Right ventricle myocardium superior (tissue), 1 donor: ENCODE results near the gene PRSS57. TPM values are rescaled to one million over a fixed set of nuclear protein-coding genes. Genes with fewer than 3 reads are reported as not detected.
A peak's percentile ranks its signal among the peaks of the same experiment; 100 is the strongest.

Experiments
- ATAC-seq: fragments of 200-7000 bp; cut with Tn5 transposase; one replicate; pipeline ENCODE4 v1.9.1; 2020; ENCODE audit warnings: mild to moderate bottlenecking; ENCODE audit not compliant: poor library complexity
- DNase-seq: peaks from one replicate; pipeline ENCODE4 v3.0.0-alpha.2; 2020
- intact Hi-C: fragments of 100-400 bp; cut with DNase I; formaldehyde crosslinking; loops from one replicate; pipeline ENCODE4 v1.11.2; 2022
- total RNA-seq: library from RNA; stranded (reverse); fragmentation: NEBNext Ultra II Directional; extraction: Animal tissue kit (Norgen Biotek cat#: 25700); gene quantifications from one replicate; pipeline ENCODE4 v1.2.1, GENCODE V29; 2021
- donor health status: DM: no; HTN: yes; CAD: no; lungs with severe emphysema.

PRSS57 gene
- total RNA-seq, 1 donor from 2014 or later: not detected

- ATAC-seq (no peak), DNase-seq (peak; percentile 79)
- intact Hi-C loops: no loop called here
These were observed 36.1 kb downstream of the PRSS57 start for GRCh38 chr19:658916-659839.

- ATAC-seq (no peak), DNase-seq (no peak)
- intact Hi-C loops: no loop called here
These were observed 37.0 kb downstream of the PRSS57 start for GRCh38 chr19:658059-658839.

DNA sequence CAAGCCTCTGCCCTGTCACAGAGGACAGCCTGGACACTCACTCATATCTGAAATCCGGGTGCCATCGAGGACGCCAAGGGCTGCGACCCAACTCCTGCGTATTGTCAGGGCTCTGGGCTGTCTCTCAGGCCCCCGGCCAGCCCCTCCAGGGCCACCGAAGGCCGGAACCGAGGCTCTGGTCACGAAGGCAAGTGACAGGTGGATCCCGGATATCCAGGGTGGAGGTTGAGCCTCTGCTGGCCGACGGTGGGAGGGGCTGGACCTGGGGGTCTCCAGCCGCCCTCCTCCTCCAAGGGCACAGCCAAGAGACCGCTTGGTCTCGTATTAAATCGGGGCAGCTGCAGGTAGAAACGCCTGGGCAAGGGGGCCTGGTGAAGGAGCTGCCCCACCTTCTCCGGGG lies 37.6 kb downstream of the PRSS57 start:
- intact Hi-C loops: no loop called here
- DNase-seq: no peak

GRCh38 chr19:656751-657559 lies 38.3 kb downstream of the PRSS57 start:
- DNase-seq (no peak), ATAC-seq (no peak)
- intact Hi-C loops: no loop called here

More for the DNA sequence above, 37.6 kb downstream of the PRSS57 start:
- no peak for ATAC-seq

GRCh38 chr19:655691-656090 lies 39.6 kb downstream of the PRSS57 start:
- DNase-seq (no peak), ATAC-seq (no peak)
- intact Hi-C loops: no loop called here

GRCh38 chr19:653425-653824 lies 41.8 kb downstream of the PRSS57 start:
- no peak for ATAC-seq
- no peak for DNase-seq
- intact Hi-C loops: no loop called here

- intact Hi-C loops: no loop called here
- ATAC-seq: no peak
- DNase-seq: no peak
These were observed 42.5 kb downstream of the PRSS57 start for GRCh38 chr19:652467-653389.

GRCh38 chr19:651991-652390 lies 43.3 kb downstream of the PRSS57 start:
- DNase-seq (no peak), ATAC-seq (no peak)
- intact Hi-C loops: no loop called here

- DNase-seq (no peak), ATAC-seq (no peak)
- intact Hi-C loops: no loop called here
These were observed 44.0 kb downstream of the PRSS57 start for GRCh38 chr19:651114-651818.

DNA sequence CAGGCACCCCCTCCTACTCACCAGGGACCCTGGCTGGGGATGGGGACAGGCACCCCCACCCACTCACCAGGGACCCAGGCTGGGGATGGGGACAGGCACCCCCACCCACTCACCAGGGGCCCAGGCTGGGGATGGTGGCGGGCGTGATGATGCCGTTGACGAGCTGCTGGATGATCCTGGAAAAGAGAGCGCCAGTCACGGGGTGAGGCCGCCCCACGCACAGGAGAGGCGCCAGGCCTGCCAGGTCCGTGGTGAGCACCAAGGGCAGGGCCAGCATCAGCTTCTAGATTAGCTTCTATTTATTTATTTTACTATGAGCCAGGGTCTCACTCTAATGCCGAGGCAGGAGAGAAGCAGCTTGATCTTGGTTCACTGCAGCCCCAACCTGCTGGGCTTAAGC lies 45.1 kb downstream of the PRSS57 start:
- no peak for DNase-seq
- intact Hi-C loops: no loop called here
- no peak for ATAC-seq

GRCh38 chr19:648904-649801 lies 46.1 kb downstream of the PRSS57 start:
- ATAC-seq (no peak), DNase-seq (no peak)
- intact Hi-C loops: no loop called here

GRCh38 chr19:648305-648704 lies 46.9 kb downstream of the PRSS57 start:
- ATAC-seq: no peak
- no peak for DNase-seq
- intact Hi-C loops: no loop called here

GRCh38 chr19:647566-648284 lies 47.5 kb downstream of the PRSS57 start:
- DNase-seq (no peak), ATAC-seq (no peak)
- intact Hi-C loops: no loop called here

- DNase-seq: no peak
- intact Hi-C loops: no loop called here
- no peak for ATAC-seq
These were observed 48.3 kb downstream of the PRSS57 start for GRCh38 chr19:646779-647565.
